Fibroblast of skin of right quadriceps (primary cell): ENCODE data around the gene PRKN.

Experiments
- DNase-seq: peaks from one replicate; pipeline ENCODE4 v3.0.0-alpha.2; 2013

Gene PRKN

GRCh38 chr6:162017536-162017935, 710.0 kb downstream of the PRKN start:
- no peak for DNase-seq

GRCh38 chr6:162014069-162014811, 713.3 kb downstream of the PRKN start:
- no peak for DNase-seq

- DNase-seq: no peak
Measured at GRCh38 chr6:162005372-162005771, 722.2 kb downstream of the PRKN start.

- DNase-seq: no peak
Measured at GRCh38 chr6:161996783-161997182, 730.8 kb downstream of the PRKN start.

- no peak for DNase-seq
Measured at GRCh38 chr6:161985876-161986423, 741.6 kb downstream of the PRKN start.

GRCh38 chr6:161984713-161985112, 742.9 kb downstream of the PRKN start:
- no peak for DNase-seq

GRCh38 chr6:161976553-161976952, 751.0 kb downstream of the PRKN start:
- no peak for DNase-seq

- DNase-seq: no peak
Measured at GRCh38 chr6:161973064-161973463, 754.5 kb downstream of the PRKN start.

GRCh38 chr6:161971043-161971442, 756.5 kb downstream of the PRKN start:
- no peak for DNase-seq

- DNase-seq: no peak
Measured at GRCh38 chr6:161963634-161964234, 763.8 kb downstream of the PRKN start.

- no peak for DNase-seq
Measured at GRCh38 chr6:161963181-161963580, 764.4 kb downstream of the PRKN start.

GRCh38 chr6:161961796-161962195, 765.8 kb downstream of the PRKN start:
- no peak for DNase-seq

- DNase-seq: no peak
Measured at GRCh38 chr6:161961046-161961445, 766.5 kb downstream of the PRKN start.

- no peak for DNase-seq
Measured at GRCh38 chr6:161959072-161959471, 768.5 kb downstream of the PRKN start.

- no peak for DNase-seq
Measured at GRCh38 chr6:161956082-161956481, 771.5 kb downstream of the PRKN start.

- DNase-seq: no peak
Measured at GRCh38 chr6:161954699-161955276, 772.8 kb downstream of the PRKN start.

- DNase-seq: peak; percentile 24
Measured at GRCh38 chr6:161954077-161954476, 773.5 kb downstream of the PRKN start.

GRCh38 chr6:161951126-161951525, 776.4 kb downstream of the PRKN start:
- DNase-seq: no peak

GRCh38 chr6:161949531-161949930, 778.0 kb downstream of the PRKN start:
- DNase-seq: peak; percentile 35

- DNase-seq: no peak
Measured at GRCh38 chr6:161948462-161948861, 779.1 kb downstream of the PRKN start.

GRCh38 chr6:161947371-161947770, 780.2 kb downstream of the PRKN start:
- DNase-seq: no peak

GRCh38 chr6:161946461-161946860, 781.1 kb downstream of the PRKN start:
- no peak for DNase-seq

GRCh38 chr6:161943561-161943960, 784.0 kb downstream of the PRKN start:
- DNase-seq: no peak

- no peak for DNase-seq
Measured at GRCh38 chr6:161941565-161941964, 786.0 kb downstream of the PRKN start.
